HFFc6 (cell line): ENCODE results near the gene TANK. TPM values are rescaled to one million over a fixed set of nuclear protein-coding genes. Genes with fewer than 3 reads are reported as not detected.

Experiments
- DNase-seq: peaks from one replicate; pipeline ENCODE4 v3.0.0-alpha.2; 2018
- H3K27ac Mint-ChIP-seq: 2 replicates; pipeline ENCODE4 v1.8.0; 2020; ENCODE audit warnings: mild to moderate bottlenecking, mixed read lengths
- H3K27me3 Mint-ChIP-seq: 2 replicates; pipeline ENCODE4 v1.8.0; 2021; ENCODE audit warnings: mild to moderate bottlenecking, moderate library complexity, mixed read lengths; ENCODE audit not compliant: insufficient read depth
- H3K36me3 Mint-ChIP-seq: 2 replicates; pipeline ENCODE4 v1.8.0; 2021; ENCODE audit warnings: low read depth, mixed read lengths
- H3K4me1 Mint-ChIP-seq: 2 replicates; pipeline ENCODE4 v1.8.0; 2020; ENCODE audit warnings: low read depth, mixed read lengths
- H3K4me3 Mint-ChIP-seq: 2 replicates; pipeline ENCODE4 v1.8.0; 2020; ENCODE audit warnings: mild to moderate bottlenecking, moderate library complexity, mixed read lengths
- H3K9me3 Mint-ChIP-seq: 2 replicates; pipeline ENCODE4 v1.8.0; 2020; ENCODE audit warnings: mild to moderate bottlenecking, mixed read lengths
- CTCF ChIP-seq: fragments of 200-600 bp; sonication (generic); IDR thresholded peaks from 2 replicates; pipeline ENCODE4 v1.5.0; 2021; ENCODE audit warnings: antibody characterized with exemption, mild to moderate bottlenecking
- total RNA-seq, 6 experiments: library from RNA; stranded (reverse); fragmentation: NEBNext Ultra II Directional; extraction: Animal tissue kit (Norgen Biotek cat#: 25700); gene quantifications; 2 replicates in 1 of 6; 3 replicates in 5 of 6; pipeline ENCODE4 v1.2.3, GENCODE V29; 2021

Gene TANK
- total RNA-seq, 6 experiments from 2014 or later = 28.9 to 38.9 (median 36.5) TPM

DNA sequence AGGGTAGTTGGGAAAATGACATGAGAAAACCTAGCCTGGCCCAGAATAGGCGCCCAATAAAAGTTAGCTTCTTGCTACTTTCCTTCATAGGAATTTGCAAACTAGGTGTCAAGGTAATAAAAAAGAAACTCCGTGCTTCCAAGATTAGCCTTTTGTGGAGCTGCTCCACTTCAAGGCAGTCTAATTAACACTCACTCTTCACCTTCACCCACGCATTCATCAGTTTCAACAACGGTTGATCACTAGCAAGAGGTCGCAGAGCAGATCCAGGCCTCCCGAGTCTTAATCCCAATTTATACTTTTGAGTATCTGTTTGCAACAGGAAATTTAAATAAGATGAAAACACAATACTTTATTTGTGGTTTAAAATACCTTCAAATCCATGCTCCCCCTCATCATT, 39.5 kb upstream of the TANK start:
- no peak for TF ChIP-seq CTCF
- Mint-ChIP-seq H3K9me3 (no peaks in the 10 kb centered on the region), H3K4me3 (no peak overlapping the region), H3K27ac (no peak overlapping the region), H3K27me3 (no peaks in the 10 kb centered on the region; the same call in 1 of the 2 replicates), H3K36me3 (no peaks in the 10 kb centered on the region), H3K4me1 (peaks cover 35% of the 10 kb centered on the region)
- DNase-seq = no peak

DNA sequence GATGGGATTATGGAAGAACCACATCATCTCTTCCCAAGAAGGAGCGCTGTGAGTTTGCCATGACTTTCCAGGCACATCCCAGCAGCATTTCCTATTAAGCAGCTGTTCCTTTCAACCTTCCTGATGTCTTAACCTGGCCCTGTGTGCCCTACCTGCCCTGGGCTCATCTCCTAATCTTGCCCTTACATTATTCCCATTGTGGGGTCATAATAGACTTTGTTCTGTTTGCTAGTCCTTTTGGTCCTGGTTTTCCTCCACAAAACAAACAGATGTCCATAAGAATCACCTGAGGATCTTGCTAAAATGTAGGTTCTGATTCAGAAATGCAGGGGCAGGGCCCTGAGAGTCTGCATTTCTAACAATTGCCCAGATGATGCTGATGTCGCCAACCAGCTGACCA, 38.6 kb upstream of the TANK start:
- H3K36me3 Mint-ChIP-seq = no peaks in the 10 kb centered on the region
- TF ChIP-seq CTCF = no peak
- DNase-seq = no peak
- H3K27me3 Mint-ChIP-seq = no peaks in the 10 kb centered on the region
- no peak overlapping the region for H3K27ac Mint-ChIP-seq
- H3K4me3 Mint-ChIP-seq = no peak overlapping the region
- peaks cover 35% of the 10 kb centered on the region for H3K4me1 Mint-ChIP-seq
- no peaks in the 10 kb centered on the region for H3K9me3 Mint-ChIP-seq

GRCh38 chr2:161122772-161123530, 37.3 kb upstream of the TANK start:
- no peaks in the 10 kb centered on the region for H3K27me3 Mint-ChIP-seq

DNA sequence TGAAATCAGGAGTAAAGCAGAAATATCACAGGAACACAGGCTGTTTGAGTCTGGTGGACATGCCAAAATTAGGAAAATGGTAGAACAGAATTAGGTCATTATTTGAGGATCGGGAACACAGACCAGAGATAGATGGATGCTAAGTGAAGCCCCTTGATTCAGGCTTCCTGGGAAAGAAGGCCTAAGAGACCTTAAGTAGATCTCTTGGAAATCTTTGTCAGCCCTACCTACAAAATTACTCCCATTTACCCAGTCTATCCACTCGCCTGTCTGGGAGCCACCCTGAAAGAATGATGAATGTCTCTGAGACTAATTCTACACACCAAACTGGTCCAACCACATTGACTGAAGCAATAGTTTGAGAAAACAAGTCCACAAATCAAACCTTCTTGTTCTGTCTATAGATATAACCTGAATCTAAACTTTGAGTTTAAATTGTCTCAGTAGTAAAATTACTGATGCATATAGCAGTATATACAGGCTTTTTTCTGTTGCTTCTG, 36.6 kb upstream of the TANK start:
- H3K4me1 Mint-ChIP-seq = peaks cover 35% of the 10 kb centered on the region
- DNase-seq = no peak
- no peaks in the 10 kb centered on the region for H3K9me3 Mint-ChIP-seq
- peak overlapping the region; percentile 52 for H3K4me3 Mint-ChIP-seq
- no peak for TF ChIP-seq CTCF
- H3K36me3 Mint-ChIP-seq = no peaks in the 10 kb centered on the region
- peak overlapping the region; percentile 90 for H3K27ac Mint-ChIP-seq
- H3K27me3 Mint-ChIP-seq = no peaks in the 10 kb centered on the region

More at GRCh38 chr2:161122772-161123530, 37.3 kb upstream of the TANK start:
- DNase-seq = peak; percentile 89
- no peaks in the 10 kb centered on the region for H3K9me3 Mint-ChIP-seq
- no peaks in the 10 kb centered on the region for H3K36me3 Mint-ChIP-seq
- H3K27ac Mint-ChIP-seq = peak overlapping the region; percentile 90
- no peak for TF ChIP-seq CTCF
- H3K4me3 Mint-ChIP-seq = peak overlapping the region; percentile 52
- peaks cover 35% of the 10 kb centered on the region for H3K4me1 Mint-ChIP-seq

DNA sequence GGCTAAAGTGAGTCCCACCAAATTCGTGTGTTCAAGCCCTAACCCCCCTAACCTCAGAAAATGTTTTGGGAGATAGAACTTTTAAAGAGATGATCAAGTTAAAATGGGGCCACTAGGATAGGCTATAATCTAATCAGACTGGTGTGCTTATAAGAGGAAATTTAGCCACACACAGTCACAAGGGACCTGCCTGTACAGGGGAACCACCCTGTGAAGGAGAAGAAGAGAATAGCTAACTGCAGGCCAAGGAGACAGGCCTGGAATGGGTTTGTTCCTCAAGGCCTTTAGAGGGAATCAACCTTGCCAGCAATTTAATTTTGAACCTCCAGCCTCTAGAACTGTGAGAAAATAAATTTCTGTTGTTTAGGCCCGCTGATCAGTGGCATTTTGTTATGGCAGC, 36.0 kb upstream of the TANK start:
- Mint-ChIP-seq H3K4me3 (no peak overlapping the region), H3K27me3 (no peaks in the 10 kb centered on the region), H3K27ac (peak overlapping the region; percentile 90), H3K4me1 (peaks cover 40% of the 10 kb centered on the region), H3K36me3 (no peaks in the 10 kb centered on the region), H3K9me3 (no peaks in the 10 kb centered on the region)
- no peak for TF ChIP-seq CTCF
- no peak for DNase-seq
